ENCODE data around the gene LIMS2. TPM values are rescaled to one million over a fixed set of nuclear protein-coding genes. Genes with fewer than 3 reads are reported as not detected.

Gene LIMS2
- total RNA-seq, 4 donors from 2014 or later: 5.3 to 15.5 (median 9.9) TPM

DNA sequence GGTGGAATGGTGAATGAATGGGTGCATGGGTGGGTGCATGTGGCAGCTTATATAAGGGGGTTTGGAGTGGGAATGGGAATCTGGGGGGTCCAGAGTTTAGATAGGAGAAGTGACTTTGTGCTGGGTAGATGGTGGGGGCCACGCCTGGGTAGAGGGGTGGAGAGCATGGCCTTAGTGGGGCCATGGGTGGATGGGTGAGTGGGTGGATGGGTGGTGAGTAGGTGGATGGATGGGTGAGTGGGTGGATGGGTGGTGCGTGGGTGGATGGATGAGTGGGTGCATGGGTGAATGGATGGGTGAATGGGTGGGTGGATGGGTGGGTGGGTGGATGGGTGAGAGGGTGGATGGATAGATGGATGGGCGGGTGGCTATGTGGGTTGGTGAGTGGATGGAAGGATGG is 86.0 kb downstream of the LIMS2 start:
- H3K4me3 ChIP-seq: no peak overlapping the region
- H3K9me3 ChIP-seq: no peaks in the 10 kb centered on the region
- TF ChIP-seq, protein P1, sequence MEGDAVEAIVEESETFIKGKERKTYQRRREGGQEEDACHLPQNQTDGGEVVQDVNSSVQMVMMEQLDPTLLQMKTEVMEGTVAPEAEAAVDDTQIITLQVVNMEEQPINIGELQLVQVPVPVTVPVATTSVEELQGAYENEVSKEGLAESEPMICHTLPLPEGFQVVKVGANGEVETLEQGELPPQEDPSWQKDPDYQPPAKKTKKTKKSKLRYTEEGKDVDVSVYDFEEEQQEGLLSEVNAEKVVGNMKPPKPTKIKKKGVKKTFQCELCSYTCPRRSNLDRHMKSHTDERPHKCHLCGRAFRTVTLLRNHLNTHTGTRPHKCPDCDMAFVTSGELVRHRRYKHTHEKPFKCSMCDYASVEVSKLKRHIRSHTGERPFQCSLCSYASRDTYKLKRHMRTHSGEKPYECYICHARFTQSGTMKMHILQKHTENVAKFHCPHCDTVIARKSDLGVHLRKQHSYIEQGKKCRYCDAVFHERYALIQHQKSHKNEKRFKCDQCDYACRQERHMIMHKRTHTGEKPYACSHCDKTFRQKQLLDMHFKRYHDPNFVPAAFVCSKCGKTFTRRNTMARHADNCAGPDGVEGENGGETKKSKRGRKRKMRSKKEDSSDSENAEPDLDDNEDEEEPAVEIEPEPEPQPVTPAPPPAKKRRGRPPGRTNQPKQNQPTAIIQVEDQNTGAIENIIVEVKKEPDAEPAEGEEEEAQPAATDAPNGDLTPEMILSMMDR (IDR thresholded peaks at IDR 0.05 in 4 of 5, conservative IDR thresholded peaks at IDR 0.05 in 1 of 5): no peak
- no peak for TF ChIP-seq POLR2A (IDR thresholded peaks at IDR 0.05)
- H3K36me3 ChIP-seq: no peaks in the 10 kb centered on the region
- no peaks in the 10 kb centered on the region for H3K27me3 ChIP-seq
- in situ Hi-C loops (cut with MboI; ENCODE audit: low sequenced_read_pairs in 4 of 4) (no loop called here), intact Hi-C loops (cut with DNase I; ENCODE audit: low total_unique reads) (no loop called here)
- H3K4me1 ChIP-seq: no peaks in the 10 kb centered on the region
- no peak overlapping the region for H3K27ac ChIP-seq
- DNase-seq: peak in 1 of 2 donors; percentile 6
- ATAC-seq: no peak

Other genes with a start within 250 kb of the LIMS2 start
- 10 to 100 TPM; 50.5 to 77.0 (median 65.3) TPM for gene IWS1, start 149.0 kb downstream of the LIMS2 start, total RNA-seq
- gene MYO7B, start 139.8 kb downstream of the LIMS2 start, total RNA-seq: under 1 TPM in 3 of 4 donors, not detected in 1; 0.07 to 0.83 (median 0.51) TPM
- gene GPR17, start 29.4 kb downstream of the LIMS2 start, total RNA-seq: under 1 TPM in 1 of 4 donors, not detected in 3; 0.20 TPM
- gene SFT2D3, start 26.0 kb upstream of the LIMS2 start, total RNA-seq: 1 to 10 TPM; 3.0 to 5.5 (median 3.5) TPM
- gene WDR33, start 135.6 kb upstream of the LIMS2 start, total RNA-seq: 10 to 100 TPM; 13.6 to 31.4 (median 20.6) TPM
- 10 to 100 TPM; 19.1 to 26.5 (median 21.0) TPM for gene POLR2D, start 182.6 kb upstream of the LIMS2 start, total RNA-seq
- 10 to 100 TPM in 1 of 4 donors, 1 to 10 TPM in 3; 7.6 to 10.4 (median 9.0) TPM for gene AMMECR1L, start 210.4 kb upstream of the LIMS2 start, total RNA-seq

Data from gastrocnemius medialis (tissue), 4 donors.